Forelimb muscle (tissue), 1 donor: ENCODE measurements around the gene HACE1. TPM values are rescaled to one million over a fixed set of nuclear protein-coding genes. Genes with fewer than 3 reads are reported as not detected.
"Not testable (repeated sequence)": the region's sequence is repeated elsewhere in the genome, so short reads cannot be mapped to it uniquely, and the experiment has no call there.

Source experiments
- DNase-seq: peaks from one replicate; pipeline ENCODE4 v3.0.0-alpha.2; 2013; ENCODE audit warnings: low read depth
- polyA plus RNA-seq: library from polyadenylated mRNA; unstranded; fragments of 120-200 nt; gene quantifications from one replicate; pipeline ENCODE4 v1.2.1, GENCODE V29; 2013; ENCODE audit not compliant: insufficient read length

HACE1 gene
- polyA plus RNA-seq, 1 donor, result 9.9 TPM

GRCh38 chr6:104829183-104829958 is 30.3 kb downstream of the HACE1 start:
- DNase-seq, result no peak

- no peak for DNase-seq
These were observed 31.2 kb downstream of the HACE1 start for GRCh38 chr6:104828478-104828877.

GRCh38 chr6:104820820-104821219 is 38.9 kb downstream of the HACE1 start:
- not testable (repeated sequence) for DNase-seq

GRCh38 chr6:104816125-104816524 is 43.6 kb downstream of the HACE1 start:
- DNase-seq, result no peak

GRCh38 chr6:104814743-104815142 is 45.0 kb downstream of the HACE1 start:
- no peak for DNase-seq

GRCh38 chr6:104813552-104813951 is 46.2 kb downstream of the HACE1 start:
- DNase-seq, result no peak

- DNase-seq, result no peak
These were observed 50.6 kb downstream of the HACE1 start for GRCh38 chr6:104809116-104809515.

- DNase-seq, result not testable (repeated sequence)
These were observed 54.4 kb downstream of the HACE1 start for GRCh38 chr6:104805335-104805734.

- no peak for DNase-seq
These were observed 60.5 kb downstream of the HACE1 start for GRCh38 chr6:104799134-104799657.

- no peak for DNase-seq
These were observed 63.5 kb downstream of the HACE1 start for GRCh38 chr6:104796031-104796785.

- no peak for DNase-seq
These were observed 64.4 kb downstream of the HACE1 start for GRCh38 chr6:104795363-104795762.

- DNase-seq, result no peak
These were observed 69.9 kb downstream of the HACE1 start for GRCh38 chr6:104789770-104790190.

- DNase-seq, result no peak
These were observed 71.3 kb downstream of the HACE1 start for GRCh38 chr6:104788400-104788799.

- DNase-seq, result no peak
These were observed 72.4 kb downstream of the HACE1 start for GRCh38 chr6:104787305-104787704.

- DNase-seq, result no peak
These were observed 74.8 kb downstream of the HACE1 start for GRCh38 chr6:104784884-104785283.

GRCh38 chr6:104771258-104771832 is 88.4 kb downstream of the HACE1 start:
- DNase-seq, result no peak

GRCh38 chr6:104768906-104769305 is 90.8 kb downstream of the HACE1 start:
- no peak for DNase-seq

GRCh38 chr6:104766595-104766994 is 93.1 kb downstream of the HACE1 start:
- no peak for DNase-seq

GRCh38 chr6:104754788-104755409 is 104.8 kb downstream of the HACE1 start:
- DNase-seq, result no peak

- DNase-seq, result no peak
These were observed 106.5 kb downstream of the HACE1 start for GRCh38 chr6:104753251-104753650.

GRCh38 chr6:104750449-104750848 is 109.3 kb downstream of the HACE1 start:
- DNase-seq, result no peak

GRCh38 chr6:104739124-104739523 is 120.6 kb downstream of the HACE1 start:
- DNase-seq, result not testable (repeated sequence)
